Stimulated activated CD8-positive, alpha-beta memory T cell treated with anti-CD3 and anti-CD28 coated beads, Interleukin-4, amount 100 ng/mL, for 4 hours (primary cell): Measurements from ENCODE around the gene OMD.
"Not testable (repeated sequence)": the region's sequence is repeated elsewhere in the genome, so short reads cannot be mapped to it uniquely, and the experiment has no call there.

ENCODE experiments used
- DNase-seq, 2 donors: peaks; one replicate each; pipeline ENCODE4 v3.0.0-alpha.2; 2020; ENCODE audit warnings: low read depth in 2 of 2, low spot score in 1 of 2

The OMD gene

DNA sequence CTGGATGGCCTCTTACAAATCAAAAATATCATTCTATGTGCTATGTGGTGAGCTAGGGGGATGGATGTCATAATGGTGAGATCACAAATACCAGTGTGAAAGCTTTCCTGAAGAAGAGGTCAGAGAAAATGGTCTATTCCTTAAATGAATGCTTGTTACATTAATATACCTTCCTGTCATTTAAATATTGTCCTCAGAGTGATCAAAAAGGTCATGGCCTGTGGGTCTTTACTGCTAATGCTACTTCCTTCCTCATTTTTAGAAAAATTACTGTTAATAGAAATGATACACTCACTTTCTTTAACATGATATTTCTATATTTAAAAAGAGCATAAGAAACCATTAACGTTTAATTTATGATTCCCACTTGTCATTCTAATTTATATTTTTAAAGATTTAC lies 9.7 kb downstream of the OMD start:
- no peak for DNase-seq

DNA sequence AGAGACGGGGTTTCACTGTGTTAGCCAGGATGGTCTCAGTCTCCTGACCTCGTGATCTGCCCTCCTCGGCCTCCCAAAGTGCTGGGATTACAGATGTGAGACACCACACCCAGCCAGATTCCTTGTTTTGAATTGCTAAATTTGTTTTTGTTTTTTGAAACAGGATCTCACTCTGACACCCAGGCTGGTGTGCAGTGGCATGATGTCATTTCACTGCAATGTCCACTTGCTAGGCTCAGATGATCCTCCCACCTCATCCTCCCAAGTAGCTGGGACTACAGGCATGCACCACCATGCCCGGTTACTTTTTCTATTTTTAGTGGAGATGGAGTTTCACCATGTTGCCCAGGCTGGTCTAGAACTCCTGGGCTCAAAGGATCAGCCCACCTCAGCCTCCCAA lies 13.1 kb downstream of the OMD start:
- DNase-seq: not testable (repeated sequence)

DNA sequence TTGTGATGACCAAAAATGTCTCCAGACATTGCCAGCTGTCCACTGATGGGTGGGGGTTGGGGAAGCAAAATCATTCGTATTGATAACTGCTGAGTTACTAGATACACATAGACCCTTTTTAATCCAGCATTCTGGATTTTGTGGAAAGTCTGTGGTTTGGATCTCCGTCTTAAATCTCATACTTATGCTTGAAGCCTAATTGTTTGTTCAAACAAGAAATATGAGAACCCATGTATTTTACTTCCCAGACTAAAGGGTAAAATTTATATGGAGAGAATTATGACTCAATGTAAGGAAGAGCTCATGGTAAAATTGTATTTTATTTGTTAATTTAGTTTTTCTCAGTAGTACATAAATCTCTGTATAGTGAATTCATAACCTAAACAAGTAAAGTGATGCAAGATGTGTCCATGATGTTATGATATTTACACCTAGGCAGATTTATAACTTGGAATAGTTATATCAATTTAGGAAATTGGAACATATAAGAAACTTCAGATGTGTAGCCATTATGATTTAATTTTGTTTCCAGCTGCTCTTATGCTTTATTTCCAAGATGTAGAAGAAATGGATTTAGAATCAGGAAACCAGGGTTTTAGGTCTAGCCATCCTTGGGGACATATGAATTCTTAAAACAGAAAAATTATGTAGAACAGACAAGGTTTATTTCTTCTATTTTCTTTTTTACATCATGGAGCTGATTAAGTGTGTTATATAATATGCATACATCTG lies 15.4 kb downstream of the OMD start:
- DNase-seq: no peak

DNA sequence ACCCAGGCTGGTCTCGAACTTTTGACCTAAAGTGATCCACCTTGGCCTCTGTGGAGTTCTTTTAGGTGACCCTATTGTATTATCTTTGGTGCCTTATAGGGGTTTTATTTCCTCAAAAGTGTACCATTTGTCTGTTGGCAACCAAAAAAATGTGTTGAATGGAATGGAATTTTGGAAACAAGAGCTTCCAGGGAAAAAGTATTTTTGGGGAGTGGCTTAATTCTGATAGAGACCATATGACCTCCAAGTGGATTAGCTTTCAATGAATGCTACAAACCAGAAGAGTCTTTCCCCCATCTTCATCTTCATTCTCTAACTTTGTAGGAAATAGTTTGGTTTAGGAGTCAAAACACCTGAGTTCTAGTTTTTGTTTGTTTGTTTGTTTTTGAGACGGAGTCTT lies 16.5 kb downstream of the OMD start:
- no peak for DNase-seq

DNA sequence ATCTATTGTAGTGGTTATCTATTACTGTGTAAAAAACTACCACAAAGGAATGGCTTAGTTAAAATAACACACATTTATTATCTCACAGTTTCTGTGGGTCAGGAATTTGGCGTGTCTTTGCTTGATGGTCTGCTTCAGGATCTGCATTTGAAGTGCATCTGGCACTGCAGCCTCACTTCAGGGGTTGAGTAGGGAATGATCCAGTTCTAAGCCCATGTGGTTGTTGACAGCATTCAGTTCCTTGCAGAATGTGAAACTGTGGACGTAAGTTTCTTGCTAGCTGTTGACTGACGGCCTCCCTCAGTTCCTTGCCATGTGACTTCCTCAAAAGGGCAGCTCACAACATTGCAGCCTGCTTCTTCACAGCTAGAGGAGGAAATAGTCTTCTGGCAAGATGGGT lies 17.8 kb downstream of the OMD start:
- DNase-seq: peak in 1 of 2 donors; percentile 4

DNA sequence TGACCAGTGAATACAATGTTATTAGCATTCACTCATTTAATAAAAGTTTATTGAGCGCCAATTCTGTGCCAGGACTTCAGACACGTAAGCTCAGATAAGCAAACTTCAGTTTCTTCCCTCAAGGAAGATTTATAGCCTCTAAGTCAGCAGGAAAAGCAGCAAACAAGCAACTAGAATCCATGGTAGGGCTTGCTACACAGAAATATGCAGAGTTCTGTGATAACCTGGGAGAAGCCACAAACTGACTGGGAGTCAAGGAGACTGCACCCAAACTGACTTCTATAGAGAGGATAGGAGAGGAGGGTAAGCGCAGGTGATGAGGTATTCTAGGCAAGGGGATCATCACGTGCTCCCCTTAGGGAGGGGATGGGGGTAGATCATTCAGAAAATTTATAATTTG lies 18.5 kb downstream of the OMD start:
- DNase-seq: no peak

DNA sequence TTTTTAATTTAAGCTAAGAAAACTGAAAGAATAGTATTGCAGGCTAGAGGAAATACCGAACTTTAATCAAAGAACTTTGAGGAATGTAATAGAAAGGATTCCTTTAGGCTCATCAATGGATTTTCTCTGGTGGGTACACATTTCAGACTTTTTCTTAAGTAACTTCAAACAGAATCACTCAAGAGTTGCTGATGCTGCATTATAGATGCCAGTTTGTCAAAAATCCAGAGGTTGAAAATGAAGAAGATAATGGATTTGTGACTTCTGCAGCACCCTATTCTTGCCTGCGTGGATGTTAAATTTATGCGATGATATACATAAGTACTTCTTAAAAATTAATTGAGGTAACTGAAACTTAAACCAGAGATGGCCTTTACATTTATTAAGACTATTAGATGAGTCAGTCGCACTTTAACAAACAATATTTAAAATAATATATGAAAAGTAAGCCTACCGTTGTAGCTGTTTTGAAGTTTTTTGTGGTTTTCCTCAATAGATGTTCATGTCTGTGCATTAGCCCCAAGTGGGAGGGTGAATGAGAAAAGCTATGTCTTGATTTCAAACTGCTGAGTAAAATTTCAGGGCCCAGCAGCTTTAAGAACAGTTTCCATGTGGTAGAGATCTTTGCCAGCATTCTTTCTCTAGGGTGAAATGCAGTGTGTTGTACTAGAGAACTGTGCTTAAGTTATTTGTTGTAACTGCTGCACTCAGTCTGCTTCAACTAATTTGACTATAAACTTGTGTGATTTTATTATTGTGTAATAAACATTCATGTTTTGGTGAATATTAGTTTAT lies 20.0 kb downstream of the OMD start, which contains the start of gene OGN:
Gene OGN (minus strand): TSS at position 537 of the 795 bp plus-strand sequence. CDS start 1,171 bp downstream, outside the sequence.
- DNase-seq: no peak

DNA sequence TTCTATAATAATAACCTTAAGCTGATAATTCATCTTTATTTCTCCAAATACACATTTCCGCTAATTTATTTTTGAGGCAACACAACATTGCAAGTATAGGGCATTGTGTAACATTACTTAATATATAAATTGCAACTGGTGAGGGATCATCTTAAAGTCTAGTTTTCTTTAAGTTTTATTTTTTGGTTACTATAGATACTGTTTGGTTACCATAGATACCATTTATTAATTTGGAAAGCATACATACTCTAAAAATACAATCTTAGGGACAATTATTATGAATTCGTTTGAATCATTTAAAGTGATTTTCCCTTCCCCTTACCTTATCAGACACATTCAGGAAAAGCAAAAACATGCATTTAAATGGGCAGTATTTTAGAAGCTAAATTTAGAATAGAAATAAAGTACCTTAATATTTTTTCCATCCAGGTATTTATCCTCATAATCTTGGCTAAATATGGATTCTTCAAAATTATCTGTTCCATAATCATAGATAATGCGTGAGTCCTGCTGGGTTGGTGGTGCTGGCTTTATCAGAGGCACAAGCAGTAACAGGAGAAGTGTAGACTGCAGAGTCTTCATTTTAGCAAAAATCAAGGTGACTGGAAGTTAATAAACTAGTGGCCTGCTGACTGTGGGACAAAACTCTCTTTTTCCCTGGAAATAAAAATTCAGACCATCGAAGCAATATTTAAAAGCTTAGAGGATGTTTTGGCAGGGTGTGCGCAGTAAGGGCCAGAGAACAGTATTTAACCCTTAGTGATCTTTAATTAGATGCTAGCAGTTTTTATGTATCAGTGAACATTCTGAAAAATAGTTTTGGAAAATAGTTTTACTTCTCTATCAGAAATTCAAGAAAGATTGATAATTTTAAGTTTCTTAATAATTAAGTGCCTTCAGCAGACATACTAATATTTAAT lies 21.2 kb downstream of the OMD start:
- no peak for DNase-seq

DNA sequence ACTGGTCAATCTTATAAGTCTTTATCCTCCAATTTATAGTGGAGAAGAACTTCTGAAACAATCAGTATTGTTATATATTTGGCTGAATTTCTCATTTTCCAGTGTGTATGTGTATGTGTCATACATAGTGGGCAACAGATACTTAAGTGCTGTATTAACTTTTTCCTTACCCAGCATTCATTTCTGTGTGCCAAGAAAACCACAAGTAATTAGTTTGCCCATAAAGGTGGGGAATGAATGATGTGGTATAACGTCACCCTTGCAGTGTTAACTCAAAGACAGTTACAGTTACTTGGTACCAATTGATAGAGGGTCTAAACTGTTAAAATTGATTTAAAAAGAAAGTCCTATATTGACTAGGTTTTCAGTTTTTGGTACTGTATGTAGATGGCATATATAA lies 21.9 kb downstream of the OMD start:
- DNase-seq: no peak

DNA sequence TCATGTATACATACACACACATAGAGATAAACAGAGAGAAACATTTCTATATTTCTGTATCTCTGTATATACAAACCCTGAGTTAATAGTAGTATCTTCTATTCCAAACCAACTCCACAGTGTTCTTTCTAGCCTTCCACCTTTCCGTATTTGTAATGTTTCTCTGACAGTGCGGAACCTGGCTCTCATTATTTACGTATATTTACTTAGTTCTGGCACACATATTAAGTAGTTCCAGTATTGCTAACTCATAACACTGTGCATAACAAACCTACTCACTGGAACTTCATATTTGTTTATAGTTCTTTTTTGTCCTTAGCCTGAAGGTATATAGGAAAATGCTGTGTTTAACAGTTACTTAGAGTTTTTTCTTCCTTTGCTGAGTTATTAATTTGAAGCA lies 26.4 kb downstream of the OMD start:
- DNase-seq: no peak

DNA sequence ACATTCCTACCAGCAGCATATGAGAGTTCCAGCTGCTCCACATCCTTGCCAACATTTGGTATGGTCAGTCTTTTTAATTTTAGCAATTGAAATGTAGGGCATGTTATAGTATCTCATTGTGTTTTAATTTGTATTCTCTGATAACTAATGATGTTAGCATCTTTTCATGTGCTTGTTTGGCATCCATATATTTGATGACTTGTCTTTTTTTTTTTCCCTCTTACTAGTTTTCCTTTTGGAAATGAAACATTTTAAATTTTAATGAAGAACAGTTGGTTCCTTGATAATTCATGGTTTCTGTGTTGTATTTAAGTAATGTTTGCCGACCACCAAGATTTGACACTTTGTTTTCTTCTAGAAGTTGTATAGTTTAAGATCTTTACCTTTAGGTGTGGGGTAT lies 28.7 kb downstream of the OMD start:
- DNase-seq: no peak

DNA sequence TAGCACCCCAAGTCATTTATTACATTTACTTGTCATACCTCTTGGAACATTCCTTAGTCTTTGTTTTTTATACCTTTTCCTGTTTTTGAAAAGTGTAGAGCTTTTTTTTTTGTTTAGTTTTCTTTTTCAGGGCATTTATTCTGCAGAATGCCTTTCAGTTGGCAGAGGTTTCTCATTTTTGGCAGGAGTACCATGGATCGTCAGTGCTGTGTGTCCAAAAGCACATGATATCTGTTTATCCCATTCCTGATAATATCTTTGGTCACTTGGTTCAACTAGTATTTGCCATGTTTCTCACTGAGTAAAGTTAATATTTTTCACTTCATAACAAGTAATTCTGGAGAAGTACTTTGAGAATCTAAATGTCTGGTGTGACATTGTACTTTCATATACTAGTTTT lies 30.6 kb downstream of the OMD start:
- no peak for DNase-seq

DNA sequence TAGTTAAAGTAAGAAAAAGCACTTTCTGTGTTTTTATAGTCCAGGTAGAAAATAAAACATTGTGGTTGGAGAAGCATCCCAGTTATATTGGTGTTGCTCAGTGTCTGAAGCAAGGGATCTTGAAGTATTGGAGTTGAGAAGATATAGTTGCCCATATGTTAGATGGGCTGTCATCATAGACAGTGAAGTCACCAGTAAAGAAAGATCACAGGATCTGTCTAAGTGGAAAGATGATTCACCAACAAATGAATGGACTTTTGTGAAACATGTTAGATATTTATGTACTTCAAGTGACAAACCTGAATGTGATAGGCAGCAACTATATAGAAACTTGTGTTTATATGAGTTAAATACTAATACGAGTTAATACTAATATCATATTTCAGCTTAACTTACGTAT lies 31.6 kb downstream of the OMD start:
- no peak for DNase-seq

DNA sequence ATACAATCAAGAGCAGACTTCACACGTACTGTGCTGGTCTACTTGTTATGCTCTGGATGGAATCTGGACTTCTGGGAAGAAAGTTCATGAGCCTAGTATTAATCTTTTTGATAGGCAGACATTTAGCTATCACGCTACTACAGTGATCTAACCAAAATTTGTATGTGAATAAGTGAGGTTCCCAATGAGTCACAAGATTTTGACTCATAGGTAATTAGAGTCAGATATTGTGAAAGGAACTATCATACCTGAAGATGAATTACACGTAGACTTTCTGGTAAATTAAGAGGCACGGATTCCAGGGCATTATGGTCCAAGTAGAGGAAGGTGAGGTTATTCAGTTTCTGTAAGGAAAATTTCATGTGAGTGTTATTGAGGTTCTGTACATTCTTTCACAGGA lies 38.3 kb downstream of the OMD start:
- DNase-seq: no peak

DNA sequence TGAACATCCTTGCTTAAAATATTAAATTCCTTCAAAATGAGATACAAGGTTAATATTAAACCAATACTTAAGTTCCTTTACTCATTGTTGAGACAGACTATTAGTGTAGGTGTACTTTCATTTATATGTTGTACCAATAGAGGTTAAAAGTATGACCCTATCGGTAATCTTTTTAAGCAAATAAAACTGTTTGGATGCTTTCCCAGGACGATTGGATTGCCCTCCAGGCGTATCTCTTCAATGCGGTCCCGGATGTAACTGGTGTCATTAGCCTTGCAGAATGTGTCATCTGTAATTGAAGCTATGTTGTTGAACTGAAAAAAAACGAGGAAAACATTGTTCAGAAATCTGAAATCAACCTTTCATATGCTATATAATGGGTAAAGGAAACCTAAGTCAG lies 38.8 kb downstream of the OMD start:
- DNase-seq: no peak

DNA sequence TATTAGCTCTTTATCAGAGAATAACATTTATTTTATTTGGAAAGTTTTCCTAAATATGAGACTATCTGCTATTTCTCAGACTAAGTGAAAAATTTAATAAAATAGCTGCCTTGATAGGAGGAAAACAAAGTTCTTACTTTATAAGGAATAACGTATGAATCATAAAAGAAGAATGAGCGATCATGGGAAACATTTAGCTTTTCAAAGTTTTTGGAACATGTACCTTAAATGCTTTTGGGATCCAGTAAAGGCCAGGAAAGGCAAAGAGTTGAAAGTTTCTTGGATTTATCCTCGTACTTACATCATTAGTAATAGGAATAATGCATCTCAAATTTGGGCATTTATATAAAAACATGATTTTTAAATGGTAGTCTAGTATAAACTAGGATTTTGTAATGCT lies 39.3 kb downstream of the OMD start:
- no peak for DNase-seq

DNA sequence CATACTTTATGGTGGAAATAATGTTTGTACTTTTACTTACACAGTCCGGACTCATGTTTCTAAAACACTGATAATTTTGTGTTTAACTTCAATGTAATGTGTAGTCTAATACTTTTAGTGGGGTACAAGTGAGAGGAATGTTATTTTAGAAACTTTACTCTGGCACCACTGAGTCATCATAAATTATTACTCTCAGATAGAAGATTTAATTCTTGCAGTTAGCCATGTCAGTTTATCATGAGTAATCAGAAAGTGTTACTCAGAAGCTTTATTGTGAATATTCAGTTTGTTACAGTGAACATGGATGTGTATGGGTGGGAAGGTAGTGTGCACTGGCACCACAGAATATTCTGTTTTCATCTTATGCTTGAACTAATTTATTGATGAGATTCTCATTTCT lies 39.9 kb downstream of the OMD start:
- no peak for DNase-seq

DNA sequence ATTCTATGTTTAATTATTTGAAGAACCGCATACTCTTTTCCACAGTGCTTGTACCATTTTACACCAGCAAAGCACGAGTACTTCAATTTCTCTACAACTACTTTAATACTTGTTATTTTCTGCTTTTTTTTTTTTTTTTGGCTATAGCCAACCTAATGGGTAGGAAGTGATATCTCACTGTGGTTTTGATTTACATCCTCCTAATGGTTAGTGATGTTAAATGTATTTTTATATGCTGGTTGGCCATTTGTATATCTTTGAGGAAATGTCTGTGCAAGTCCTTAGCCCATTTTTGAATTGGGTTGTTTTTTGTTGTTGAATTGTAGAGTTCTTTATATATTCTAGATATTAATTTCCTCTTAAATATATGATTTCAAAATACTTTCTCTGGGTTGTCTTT lies 42.5 kb downstream of the OMD start:
- DNase-seq: no peak

DNA sequence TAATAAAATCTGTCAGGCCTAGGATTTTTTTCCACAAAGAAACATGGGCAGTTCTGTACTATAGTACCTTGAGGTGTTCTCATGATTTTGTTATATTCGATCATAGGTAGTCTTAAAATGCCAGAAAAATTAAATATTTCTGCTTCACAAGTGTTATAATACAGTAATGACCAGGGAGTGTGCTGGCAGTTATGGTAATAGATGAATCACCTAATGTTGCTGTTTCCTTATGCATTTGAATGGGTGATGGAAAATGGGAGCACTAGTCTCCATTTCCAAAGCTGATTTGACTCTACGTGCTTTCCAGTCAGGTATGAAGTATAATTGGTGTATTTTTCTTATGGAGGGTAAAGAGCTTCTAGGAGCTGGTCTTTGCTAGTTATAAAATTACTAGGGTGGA lies 43.7 kb downstream of the OMD start:
- no peak for DNase-seq

DNA sequence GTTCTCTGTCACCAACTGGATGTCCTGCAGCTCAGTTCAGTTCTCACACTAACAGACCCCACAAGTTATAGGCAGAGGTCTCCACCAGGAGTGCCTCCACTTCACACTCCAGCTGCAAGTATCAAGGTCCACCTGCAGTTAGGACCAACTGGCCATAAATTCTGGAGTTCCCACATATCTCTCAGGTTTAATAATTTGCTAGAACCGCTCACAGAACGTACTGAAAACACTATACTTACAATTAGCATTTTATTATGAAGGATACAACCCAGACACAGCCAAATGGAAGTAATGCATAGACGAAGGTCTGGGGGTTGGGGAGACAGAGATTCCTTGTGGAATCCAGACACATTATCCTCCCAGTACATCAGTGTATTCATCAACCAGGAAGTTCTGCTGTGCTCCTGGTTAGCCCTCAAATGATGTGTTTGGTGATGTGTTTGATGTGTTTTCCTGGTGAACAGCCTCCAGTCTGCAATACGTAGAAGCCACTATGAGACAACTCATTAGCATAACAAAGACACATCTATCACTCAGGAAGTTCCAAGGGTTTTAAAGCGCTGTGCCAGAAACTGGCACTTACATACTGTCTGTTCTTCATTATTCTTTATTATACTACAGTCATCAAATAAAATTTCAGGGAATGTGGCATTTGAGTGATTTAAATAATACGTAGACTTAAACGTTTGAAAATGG lies 45.3 kb downstream of the OMD start:
- no peak for DNase-seq

DNA sequence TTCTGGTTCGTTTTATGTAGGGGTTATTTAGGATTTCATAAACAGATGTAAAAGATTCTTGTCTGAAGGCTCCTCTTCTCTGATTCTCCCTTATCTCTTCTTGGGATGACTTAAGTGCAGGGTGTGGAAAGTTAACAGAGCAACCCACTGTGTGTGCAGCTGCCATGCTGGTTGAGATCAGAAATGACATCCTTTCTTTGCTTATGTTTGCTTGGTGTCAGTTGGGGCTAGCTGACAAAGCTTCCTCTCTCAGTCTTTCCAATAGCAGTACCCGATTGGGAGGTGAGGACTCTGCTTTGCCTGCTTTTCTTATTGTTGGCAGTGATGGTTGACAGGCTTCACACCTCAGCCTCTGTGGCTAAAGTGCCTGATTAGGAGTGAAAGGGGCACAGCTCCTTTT lies 46.4 kb downstream of the OMD start:
- no peak for DNase-seq
